ENCODE results near the gene LCN10.
"Not testable (repeated sequence)": the region's sequence is repeated elsewhere in the genome, so short reads cannot be mapped to it uniquely, and the experiment has no call there.

LCN10 gene

DNA sequence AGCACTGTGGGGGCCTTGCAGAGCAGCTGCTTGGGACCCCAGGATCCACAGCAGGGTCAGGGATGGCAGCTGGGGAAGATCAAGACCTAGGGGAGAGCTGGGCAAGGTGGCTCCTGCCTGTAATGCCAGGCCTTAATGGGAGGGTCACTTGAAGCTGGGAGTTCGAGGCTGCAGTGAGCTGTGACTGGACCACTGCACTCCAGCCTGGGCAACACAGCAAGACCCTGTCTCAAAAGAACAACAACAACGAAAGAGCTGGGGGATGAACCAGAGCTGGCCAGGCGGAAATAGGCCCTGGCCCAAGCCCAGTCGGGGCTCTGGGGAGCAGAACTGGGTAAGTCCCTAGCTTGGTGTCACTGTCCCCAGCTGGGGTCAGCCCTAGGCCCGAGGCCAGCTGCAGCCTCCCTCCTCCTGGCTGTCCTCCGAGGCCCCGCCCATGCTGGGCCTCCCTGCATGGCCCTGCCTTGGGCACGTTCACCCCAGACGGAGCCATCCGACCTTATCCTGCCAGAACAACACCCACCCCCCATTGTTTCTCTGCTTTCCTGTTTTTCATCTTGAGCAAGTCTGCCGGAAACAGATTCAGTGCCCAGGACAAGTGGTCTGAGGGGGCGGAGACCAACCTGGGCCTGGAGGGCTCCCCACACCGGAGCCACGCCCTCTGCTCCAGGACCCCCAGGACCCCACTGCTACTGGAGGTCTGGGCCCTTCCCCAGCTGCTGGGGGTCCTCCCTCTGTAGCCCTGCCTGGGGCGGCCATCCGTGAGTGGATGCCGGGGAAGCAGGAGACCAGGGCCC is 28.4 kb downstream of the LCN10 start:
- Histone ChIP-seq H3K36me3 (peaks cover 16% of the 10 kb centered on the region), H3K27me3 (ENCODE audit: insufficient read depth, low read depth, severe bottlenecking) (no peaks in the 10 kb centered on the region), H3K9me3 (ENCODE audit: severe bottlenecking) (no peaks in the 10 kb centered on the region), H3K4me3 (ENCODE audit: low read depth, low read length) (no peak overlapping the region), H3K27ac (no peak overlapping the region)
- TF ChIP-seq, protein P1, sequence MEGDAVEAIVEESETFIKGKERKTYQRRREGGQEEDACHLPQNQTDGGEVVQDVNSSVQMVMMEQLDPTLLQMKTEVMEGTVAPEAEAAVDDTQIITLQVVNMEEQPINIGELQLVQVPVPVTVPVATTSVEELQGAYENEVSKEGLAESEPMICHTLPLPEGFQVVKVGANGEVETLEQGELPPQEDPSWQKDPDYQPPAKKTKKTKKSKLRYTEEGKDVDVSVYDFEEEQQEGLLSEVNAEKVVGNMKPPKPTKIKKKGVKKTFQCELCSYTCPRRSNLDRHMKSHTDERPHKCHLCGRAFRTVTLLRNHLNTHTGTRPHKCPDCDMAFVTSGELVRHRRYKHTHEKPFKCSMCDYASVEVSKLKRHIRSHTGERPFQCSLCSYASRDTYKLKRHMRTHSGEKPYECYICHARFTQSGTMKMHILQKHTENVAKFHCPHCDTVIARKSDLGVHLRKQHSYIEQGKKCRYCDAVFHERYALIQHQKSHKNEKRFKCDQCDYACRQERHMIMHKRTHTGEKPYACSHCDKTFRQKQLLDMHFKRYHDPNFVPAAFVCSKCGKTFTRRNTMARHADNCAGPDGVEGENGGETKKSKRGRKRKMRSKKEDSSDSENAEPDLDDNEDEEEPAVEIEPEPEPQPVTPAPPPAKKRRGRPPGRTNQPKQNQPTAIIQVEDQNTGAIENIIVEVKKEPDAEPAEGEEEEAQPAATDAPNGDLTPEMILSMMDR (IDR thresholded peaks at IDR 0.05; ENCODE audit: low read depth, low read length) = no peak
- no peak for DNase-seq

DNA sequence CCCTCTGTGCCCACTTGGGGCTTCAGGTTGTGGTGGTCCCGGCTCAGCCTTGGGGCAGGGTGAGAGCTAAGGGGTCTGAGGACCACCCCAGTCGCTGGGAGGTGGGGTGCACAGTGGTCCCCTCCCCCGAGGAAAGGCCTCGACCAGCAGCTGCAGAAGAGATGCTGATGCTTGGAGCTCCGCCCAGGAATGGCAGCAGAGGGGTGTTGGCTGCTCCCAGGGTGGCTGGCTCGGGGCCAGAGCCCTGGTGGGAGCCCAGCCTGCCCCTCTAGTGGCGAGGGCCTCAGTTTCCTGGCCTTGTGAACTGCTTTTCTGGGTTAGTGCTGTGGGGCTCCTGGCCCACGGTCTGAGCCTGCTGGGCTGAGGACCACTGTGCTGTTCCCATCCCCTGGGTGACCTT is 29.2 kb downstream of the LCN10 start:
- H3K4me3 ChIP-seq (ENCODE audit: low read depth, low read length) = peak overlapping the region; percentile 80
- H3K27me3 ChIP-seq (ENCODE audit: insufficient read depth, low read depth, severe bottlenecking) = no peaks in the 10 kb centered on the region
- no peaks in the 10 kb centered on the region for H3K9me3 ChIP-seq (ENCODE audit: severe bottlenecking)
- DNase-seq = no peak
- H3K36me3 ChIP-seq = peaks cover 14% of the 10 kb centered on the region
- H3K27ac ChIP-seq = peak overlapping the region; percentile 82
- TF ChIP-seq, protein P1 (IDR thresholded peaks at IDR 0.05; ENCODE audit: low read depth, low read length) = no peak

DNA sequence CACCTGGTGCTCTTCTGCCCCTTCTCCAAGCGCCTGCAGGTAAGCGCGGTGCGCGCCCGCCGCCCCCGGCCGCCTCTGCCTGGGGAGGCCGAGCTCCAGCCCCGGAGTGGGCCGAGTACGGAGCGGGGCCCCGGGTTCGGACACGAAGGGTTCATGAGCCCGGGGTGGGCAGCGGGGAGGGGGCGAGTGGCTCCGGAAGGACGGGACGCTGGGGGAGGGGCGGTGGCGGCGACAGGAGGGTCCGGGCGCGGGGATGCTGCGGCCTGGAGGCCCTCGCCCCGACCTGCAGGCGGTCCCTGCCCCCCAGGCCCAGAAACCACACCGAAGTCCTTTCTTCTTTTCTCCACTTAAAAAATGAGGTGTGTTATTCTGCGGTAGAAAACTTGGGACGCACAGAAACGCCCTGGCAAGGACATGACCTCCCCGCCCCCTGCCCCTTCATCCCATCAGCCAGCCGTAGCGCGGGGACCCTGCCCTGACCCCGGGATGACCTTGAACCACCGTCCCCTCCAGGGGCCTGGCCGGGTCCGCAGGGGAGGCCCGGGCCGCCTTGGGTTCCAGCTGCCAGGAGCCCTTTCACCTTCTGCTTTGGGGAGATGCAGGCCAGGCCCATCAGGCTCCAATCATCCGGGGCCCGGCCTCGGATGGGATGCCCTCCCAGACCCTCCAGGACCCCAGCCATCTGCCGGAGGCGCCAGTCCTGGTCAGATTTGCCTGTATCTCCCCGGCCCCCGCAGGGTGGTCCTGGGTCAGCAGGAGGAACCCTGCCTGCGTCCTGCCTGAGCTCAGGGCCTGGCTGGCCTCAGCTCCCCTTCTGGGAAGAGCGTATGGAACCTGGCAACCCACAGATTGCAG is 29.8 kb downstream of the LCN10 start:
- H3K27me3 ChIP-seq (ENCODE audit: insufficient read depth, low read depth, severe bottlenecking) = no peaks in the 10 kb centered on the region
- H3K36me3 ChIP-seq = peaks cover 14% of the 10 kb centered on the region
- DNase-seq = no peak
- peak overlapping the region; percentile 82 for H3K27ac ChIP-seq
- H3K9me3 ChIP-seq (ENCODE audit: severe bottlenecking) = no peaks in the 10 kb centered on the region
- TF ChIP-seq, protein P1 (IDR thresholded peaks at IDR 0.05; ENCODE audit: low read depth, low read length) = no peak
- H3K4me3 ChIP-seq (ENCODE audit: low read depth, low read length) = peak overlapping the region; percentile 80

DNA sequence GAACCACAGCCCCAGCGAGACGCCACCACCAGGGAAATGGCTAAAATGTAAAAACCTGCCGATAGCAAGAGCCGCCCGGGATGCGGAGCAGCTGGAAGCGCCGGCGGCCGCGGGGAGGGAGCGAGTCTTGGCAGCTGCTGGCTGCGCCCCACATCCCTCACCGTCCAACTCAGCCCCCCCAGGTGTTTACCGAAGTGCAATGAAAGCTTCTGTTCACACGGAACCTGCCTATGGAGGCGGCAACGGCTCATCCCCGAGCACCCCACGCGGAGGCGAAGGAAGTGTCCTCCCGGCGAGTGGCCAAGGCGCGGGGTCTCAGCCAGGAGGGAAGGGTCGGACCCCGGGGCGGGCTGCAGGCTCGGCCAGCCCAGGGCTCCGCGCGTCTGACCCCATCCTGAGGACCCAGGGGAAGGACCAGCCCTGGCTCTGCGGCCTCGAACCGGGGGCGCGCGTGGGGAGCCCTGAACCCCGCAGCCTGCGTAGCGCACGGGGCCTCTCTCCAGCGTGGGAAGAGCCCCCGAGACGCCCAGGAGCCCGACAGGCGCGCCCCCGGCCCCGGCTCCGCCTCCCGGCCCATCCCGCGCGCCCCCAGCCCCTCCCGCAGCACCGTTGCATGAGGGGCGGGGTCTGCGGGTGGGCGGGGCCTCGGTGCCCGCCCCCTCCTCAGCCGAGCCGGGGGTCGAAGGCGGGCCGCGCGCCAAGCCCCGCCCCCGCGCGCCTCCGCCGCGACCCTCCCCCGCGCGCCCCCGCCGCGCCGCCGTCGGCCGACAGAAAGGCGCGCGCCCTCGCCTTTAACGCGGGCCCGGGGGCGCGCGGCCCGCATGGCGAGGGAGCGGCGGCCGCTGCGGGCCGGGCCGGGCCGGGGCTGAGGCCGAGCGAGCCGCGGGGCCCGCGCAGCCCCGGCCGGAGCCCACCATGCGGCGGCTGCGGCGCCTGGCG is 30.7 kb downstream of the LCN10 start, which contains the start of gene DIPK1B:
Gene DIPK1B, plus strand, starts transcription at position 822 of the 939 bp plus-strand sequence. Its CDS starts 94 bp downstream, at position 916.
- no peaks in the 10 kb centered on the region for H3K27me3 ChIP-seq (ENCODE audit: insufficient read depth, low read depth, severe bottlenecking)
- peaks cover 14% of the 10 kb centered on the region for H3K36me3 ChIP-seq
- TF ChIP-seq, protein P1 (IDR thresholded peaks at IDR 0.05; ENCODE audit: low read depth, low read length) = no peak
- peak within 1 kb of the TSS; percentile 80 for H3K4me3 ChIP-seq (ENCODE audit: low read depth, low read length)
- DNase-seq = peak; percentile 66
- no peaks in the 10 kb centered on the region for H3K9me3 ChIP-seq (ENCODE audit: severe bottlenecking)
- H3K27ac ChIP-seq = peak within 1 kb of the TSS; percentile 82

DNA sequence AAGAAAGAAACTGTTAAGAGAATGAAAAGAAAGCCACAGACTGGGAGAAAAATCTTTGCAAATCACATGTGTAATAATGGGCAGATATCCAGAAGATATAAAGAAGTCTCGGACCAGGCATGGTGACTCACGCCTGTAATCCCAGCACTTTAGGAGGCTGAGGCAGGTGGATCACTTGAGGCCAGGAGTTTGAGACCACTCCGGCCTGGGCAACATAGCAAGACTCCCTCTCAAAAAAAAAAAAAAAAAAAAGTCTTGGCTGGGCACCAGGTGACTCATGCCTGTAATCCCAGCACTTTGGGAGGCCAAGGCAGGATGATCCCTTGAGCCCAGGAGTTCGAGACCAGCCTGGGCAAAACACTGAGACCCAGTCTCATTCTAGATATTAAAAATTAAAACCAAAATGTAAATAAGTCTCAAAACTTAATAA is 31.5 kb downstream of the LCN10 start:
- not testable (repeated sequence) for H3K27me3 ChIP-seq (ENCODE audit: insufficient read depth, low read depth, severe bottlenecking); H3K9me3 ChIP-seq (ENCODE audit: severe bottlenecking); DNase-seq; H3K27ac ChIP-seq; H3K4me3 ChIP-seq (ENCODE audit: low read depth, low read length)
- peaks cover 14% of the 10 kb centered on the region for H3K36me3 ChIP-seq
